ENCODE results near the gene STEAP1B.
"Not testable (repeated sequence)": the region's sequence is repeated elsewhere in the genome, so short reads cannot be mapped to it uniquely, and the experiment has no call there.

The STEAP1B gene

DNA sequence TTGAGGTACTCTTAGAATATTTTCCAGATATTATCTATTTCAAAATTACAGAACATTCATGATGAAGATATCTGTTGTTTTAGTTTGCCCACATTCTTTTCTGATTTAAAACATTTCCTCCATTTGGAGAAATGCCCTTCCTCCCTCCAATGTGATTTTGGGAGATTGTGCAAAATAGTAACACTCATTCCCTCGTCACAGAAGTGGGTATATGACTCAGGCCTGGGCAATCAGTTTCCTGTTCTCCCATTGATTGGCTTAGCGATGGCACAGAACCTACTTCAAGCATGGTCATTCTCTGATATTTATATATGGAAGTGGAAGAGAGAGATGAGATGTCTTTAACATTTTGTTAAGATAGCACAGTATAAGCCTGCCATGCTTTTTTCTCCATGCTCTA, 3.1 kb downstream of the STEAP1B start:
- not testable (repeated sequence) for DNase-seq (ENCODE audit: low read depth, low spot score)

DNA sequence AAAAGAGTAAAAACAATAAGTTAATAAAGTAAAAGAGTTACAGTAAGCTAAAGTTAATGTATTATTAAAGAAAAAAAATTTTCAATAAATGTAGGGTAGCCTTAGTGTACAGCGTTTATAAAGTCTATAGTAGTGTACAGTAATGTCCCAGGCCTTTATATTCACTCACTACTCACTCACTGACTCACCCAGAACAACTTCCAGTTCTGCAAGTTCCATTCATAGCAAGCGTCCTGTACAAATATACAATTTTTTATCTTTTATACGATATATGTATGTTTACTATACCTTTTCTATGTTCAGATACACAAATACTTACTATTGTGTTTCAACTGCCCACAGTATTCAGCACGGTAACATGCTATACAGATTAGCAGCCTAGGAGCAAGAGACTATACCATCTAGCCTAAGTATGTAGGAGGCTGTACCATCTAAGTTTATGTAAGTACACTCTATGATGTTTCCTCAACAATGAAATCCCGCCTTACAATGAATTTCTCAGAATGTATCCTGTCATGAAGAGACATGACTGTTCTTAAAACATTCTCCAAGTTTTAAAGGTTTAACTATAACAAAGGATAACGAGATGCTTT, 3.6 kb downstream of the STEAP1B start:
- DNase-seq (ENCODE audit: low read depth, low spot score), result not testable (repeated sequence)

DNA sequence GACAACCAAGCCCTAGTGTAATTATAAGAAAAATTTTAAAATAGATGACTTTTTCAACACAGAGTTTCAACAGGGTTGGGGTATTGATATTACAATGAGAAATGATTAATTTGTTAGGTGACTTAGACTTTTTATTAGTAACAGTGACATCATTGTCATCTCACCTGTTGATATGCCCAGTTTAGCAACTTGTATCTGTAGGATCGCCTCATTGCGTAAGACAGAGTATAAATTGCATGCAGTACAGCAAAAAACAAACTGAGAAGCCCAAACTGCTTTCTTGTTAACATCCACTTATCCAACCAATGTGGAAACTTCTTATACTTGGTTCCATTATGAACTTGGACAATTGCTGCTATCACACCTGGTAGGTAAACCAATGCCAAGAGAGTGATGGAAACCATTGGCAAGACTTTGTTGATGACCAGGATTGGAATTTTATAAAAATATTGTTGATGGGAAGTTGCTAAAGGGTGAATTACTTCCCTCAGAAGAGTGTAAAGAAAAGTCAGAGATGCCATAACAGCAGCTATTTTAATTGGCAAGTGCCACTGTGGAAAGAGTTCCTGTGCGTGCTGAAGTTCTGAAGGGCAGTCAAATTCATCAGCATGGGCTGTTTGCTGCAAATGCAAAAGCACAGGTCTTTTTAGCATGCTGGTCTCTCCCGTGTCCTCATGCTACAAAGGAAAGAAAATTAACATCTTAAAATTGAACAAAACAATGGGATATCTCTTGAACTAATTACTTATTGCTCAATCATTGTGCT, 6.6 kb downstream of the STEAP1B start:
- DNase-seq (ENCODE audit: low read depth, low spot score), result not testable (repeated sequence)

DNA sequence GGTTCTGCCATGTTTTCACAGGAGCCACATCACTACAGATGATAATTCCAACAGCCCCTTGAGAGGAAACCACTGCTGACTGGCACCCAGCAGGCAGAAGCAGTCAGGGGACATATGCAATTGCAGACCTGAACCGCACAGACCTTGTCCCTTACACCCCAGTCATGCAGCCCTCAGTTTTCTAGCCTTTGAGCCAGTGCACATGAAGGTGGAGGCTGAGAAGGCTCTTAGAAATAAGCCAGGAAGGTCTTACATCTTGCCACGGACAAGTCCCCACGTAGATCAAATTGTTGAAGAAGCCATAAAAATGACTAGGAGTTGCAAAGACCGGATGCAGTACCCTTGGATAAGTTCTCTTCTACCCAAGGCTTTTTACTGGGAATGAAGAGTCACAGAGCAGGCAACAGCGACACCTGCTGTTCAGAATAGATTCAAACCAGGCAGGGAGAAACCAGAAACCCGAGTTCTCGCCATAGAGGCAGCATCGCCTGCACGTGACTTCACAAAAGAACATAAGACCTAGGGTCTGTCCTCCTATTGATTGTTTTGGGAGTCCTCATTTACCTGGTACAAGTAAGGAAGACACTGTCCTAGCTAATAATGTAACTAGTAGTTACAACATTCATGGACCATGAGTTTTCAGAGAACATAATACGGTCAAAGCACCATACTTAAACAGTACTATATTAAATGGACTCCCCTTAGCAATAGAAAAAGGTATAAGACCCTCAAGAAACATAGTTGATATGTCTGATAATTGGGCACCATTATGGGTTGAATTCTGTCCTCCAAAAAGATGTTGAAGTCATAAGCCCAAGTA, 11.1 kb downstream of the STEAP1B start:
- peak; percentile 87 for DNase-seq (ENCODE audit: low read depth, low spot score)

DNA sequence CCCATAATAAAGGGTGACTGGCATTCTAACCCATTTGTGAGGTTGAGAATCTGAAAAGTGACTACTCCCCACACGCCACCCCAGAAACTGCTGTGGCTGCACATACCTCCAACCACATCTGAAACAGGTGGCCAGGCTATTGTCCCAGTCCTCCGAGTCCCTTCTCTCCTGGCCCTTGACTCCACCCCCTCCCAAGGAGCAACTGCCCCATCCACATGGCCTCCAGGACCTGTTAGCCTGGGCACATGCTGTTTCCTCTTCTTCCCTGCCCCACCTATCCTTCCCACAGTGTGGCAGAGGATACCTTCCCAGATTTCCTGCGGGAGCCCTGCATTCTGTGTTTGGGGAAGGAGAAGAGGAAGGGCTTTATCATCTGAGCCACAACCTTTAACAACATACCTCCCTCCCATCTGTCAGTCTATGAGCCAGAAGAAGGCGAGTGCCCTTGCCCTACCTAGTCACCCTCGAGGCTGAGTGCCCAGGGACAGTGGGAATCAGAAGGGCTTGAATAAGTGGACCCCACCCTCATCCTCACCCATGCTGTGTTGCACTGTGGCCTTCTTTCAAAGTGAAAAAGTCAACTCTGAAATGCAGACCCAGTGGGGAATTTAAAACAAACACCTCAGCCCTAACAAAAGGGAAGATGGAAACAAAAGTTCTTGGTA, 11.9 kb downstream of the STEAP1B start:
- no peak for DNase-seq (ENCODE audit: low read depth, low spot score)

DNA sequence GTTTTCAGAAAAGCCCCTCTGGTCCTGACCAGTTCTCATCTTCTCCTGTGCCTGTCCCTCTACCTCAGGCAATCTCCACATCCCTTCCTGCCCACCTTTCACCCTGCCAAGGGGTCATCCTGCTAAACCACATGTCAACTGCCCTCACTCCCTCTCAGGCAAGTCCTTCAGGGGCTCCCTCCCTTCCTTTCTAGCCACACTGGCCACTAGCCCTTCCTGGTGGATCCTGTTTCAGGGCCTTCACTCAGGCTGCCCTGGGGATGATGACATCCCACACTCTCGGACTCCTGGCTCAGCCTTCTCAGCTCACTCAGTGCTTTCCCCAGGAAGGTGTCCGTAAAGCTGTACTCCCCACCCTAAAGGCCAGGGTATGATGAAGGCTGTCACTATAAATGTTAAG, 13.4 kb downstream of the STEAP1B start:
- no peak for DNase-seq (ENCODE audit: low read depth, low spot score)

DNA sequence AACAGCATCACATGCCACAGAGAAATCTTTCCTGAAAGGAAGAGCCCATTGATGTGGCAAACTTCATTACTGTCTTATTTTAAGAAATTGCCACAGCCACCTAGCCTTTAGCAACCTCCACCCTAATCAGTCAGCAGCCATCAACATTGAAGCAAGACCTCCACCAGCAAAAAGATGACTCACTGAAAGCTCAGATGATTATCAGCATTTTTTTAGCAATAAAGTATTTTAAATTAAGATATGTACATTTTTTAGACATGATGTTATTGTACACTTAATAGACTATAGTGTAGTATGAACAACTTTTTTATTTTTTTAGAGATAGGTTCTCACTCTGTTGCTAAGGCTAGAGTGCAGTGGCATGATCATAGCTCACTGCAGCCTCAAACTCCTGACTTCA, 14.8 kb downstream of the STEAP1B start:
- DNase-seq (ENCODE audit: low read depth, low spot score), result no peak

DNA sequence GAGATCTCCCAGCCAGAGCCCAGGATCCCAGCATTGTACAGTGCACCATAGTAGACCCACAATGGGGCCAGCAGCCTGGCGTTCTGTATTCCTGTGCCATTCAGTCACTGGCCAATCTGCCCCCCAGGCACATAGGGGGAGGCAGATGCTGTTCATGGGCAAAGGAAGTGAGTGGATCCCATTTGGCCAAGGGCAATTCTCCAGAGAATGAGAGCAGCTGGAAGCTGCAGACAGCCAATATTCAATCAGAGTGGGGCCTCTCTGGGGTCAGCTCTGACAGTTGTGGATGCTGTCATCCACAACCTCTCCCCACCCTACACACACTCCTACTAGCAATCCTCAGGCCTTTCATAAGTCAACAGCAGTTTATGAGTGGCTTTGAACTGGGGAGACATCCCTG, 17.5 kb downstream of the STEAP1B start:
- no peak for DNase-seq (ENCODE audit: low read depth, low spot score)

DNA sequence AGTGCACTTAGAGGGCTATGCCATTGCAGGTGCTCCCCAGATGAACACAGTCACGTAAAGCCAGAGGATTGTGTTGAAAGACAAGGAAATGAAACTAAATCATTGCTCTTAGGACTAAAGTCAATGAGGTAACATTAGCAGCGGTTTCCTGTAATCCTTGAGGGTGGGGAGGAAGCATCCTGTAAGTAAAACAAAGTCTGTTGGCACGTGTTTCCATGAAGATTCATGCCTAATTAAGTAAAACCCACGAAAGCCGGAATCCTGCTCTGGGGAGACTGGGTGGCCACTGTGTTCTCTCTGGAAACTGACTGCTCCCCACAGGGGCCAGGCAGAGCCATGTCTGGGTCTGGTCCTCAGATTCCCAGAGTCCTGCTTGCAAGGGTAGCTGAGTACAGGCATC, 18.3 kb downstream of the STEAP1B start:
- no peak for DNase-seq (ENCODE audit: low read depth, low spot score)

DNA sequence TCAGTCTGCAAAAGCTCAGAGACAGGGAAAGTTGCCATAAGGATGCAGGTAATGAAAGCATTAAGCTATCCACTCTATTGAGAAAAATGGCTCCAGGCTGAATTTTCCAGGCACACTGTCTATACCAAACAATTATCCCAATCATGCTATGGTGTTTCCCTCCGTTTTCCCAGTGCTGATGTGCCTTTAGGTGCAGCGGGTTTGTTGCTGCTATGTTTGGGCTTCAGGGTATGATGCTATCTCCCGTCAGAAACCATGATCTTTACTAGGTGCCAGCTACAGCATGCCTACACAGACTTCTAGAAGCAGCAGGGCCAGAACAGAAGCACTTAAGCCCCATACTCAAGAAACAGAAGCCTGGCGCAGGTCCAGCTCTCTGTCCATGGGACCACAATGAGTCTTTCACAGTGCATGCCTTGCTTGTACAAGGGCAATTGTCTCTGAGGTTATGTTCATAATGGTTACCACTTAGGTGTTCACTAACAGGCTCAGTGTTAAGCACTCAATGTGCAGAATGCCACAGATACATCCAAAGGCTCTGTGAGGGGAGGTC, 19.4 kb downstream of the STEAP1B start:
- peak; percentile 9 for DNase-seq (ENCODE audit: low read depth, low spot score)

DNA sequence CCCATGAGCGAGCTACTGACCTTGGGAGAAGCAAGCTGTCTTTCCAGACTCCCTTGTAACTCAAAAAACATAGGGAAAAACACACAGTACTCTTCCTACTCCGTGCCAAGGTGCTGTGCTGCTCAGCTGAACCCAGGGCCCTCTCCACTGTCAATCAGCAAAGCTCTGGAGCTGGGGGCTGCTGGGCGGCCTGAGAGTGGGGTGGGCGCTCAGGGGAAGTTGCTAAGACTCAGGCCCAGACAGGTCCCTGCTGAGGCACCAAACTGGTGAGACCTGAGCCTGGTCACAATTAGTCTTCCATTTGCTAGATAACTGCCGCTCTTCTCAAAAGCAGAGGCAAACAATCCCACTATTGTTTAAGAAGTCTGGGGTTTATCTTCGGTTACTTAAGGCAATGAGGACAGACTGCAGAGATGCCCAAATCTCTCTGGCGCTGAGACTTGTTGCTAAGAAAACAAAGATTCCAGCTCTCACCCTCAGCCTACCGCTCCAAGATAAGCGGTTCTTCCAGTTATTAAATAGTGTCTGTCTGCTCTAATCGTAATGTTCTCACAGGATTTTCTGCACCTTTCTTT, 22.0 kb downstream of the STEAP1B start:
- no peak for DNase-seq (ENCODE audit: low read depth, low spot score)

DNA sequence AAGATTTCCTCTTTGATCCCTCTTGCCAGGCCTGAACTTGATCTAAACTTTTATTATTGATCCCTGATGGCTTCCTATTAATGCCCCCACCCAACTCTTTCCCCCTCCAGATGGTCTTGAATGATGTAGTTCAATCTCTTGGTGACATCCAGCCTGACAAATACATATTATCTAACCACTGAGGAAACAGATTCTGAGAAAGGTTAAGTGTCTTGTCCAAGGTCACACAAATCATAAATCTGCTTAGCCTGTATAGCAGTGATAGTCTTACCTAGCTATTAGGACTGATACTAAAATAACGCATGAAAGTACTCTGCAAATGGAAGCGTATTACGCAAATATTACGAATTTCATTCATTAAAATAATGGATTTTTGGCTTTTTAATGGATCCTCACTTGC, 22.7 kb downstream of the STEAP1B start:
- no peak for DNase-seq (ENCODE audit: low read depth, low spot score)

DNA sequence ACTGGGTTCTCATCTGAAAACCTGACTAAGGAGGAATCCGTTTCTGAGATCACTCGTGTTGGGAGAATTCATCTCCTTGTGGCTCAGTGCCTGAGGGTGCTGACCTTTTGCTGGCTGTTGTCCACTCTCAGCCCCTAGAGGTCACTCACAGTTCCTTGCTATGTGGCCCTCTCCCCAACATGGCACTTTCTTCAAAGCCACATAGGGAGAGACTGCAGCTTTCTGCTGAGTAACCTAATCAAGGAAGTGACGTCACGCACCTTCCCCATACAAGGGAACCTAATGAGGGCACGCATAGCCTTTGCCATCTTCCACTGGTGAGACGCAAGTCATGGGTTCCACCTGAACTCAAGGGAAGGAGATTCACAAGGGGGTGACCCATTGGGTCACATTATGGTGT, 23.2 kb downstream of the STEAP1B start:
- no peak for DNase-seq (ENCODE audit: low read depth, low spot score)

DNA sequence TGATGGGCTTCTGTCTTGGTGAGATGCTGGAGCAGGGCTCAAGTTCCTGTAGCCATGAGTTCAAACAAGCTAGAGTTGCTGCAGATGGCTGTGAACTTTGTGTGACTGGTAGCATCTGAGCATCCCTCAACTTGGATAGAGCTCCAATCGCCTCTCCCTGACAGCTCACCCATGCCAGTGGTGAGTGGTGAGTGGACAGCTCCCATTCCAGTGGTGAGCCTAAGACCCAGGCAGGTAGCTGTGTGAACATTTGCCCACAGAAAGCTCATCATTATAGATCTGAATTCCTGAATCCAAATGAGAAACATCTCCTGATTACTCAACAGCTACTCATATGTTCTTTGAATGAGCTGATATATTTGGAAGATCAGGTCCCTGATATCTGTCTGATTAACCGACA, 25.3 kb downstream of the STEAP1B start:
- DNase-seq (ENCODE audit: low read depth, low spot score), result no peak

DNA sequence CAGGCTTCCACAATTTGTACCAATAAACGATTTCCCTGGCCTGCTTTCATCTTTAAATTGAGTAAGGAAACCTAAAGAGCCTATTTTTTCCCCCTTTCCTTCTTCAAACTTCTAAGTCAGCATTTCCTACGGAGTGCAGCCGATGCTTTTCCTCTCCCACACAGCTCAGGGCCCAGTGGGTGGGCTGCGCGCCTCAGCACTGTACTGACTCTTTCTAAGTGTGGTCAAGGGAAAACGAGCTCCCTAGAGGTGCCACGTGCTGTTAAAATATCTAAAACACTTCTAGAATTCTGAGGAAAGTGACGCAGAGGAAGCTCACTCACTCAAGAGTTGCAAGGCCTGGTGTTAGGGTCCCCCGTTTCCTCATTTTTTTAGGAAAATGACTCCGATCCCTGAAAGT, 29.0 kb downstream of the STEAP1B start:
- DNase-seq (ENCODE audit: low read depth, low spot score), result no peak

DNA sequence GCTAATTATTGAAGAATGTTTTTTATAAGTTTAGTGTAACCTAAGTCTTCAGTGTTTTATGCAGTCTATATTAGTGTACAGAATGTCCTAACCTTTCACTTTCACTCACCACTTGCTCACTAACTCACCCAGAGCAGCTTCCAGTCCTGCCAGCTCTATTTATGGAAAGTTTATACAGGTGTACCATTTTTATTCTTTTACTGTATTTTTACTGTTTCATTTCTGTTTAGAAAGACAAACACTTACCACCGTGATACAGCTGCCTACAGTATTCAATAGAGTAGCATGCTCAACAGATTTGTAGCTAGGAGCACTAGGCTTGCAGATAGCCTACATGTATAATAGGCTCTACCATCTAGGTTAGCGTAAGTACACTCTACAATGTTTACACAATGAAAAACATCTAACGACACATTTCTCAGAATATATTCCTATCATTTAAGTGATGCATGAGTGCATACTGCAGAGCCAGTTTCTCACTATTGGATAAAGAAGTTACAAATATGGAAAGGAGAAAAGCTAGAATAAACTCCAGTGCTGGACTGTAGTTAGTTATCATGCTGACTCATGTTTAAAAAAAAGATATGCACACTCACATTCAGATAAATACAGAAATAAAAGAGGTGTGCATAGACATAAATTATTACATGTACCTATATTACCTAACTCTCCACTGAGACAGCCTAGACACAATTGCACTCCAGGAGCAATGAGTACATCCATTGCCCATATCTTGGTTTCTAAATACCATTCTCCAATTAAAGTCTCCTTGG, 30.4 kb downstream of the STEAP1B start:
- no peak for DNase-seq (ENCODE audit: low read depth, low spot score)

DNA sequence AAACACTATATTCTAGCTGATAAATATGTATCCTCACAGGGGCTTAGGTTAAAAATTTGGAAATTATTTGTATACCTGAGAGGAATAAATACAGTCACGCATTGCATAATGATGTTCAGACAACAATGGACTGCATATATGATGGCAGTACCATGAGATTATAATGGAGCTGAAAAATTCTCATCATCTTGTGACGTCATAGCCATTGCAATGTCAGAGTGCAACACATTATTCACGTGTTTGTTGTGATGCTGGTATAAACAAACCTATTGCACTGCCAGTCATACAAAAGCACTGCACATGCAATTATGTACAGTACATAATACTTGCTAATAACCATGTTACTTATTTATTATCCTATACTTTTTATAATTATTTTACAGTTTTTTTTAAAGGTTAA, 31.4 kb downstream of the STEAP1B start:
- no peak for DNase-seq (ENCODE audit: low read depth, low spot score)

DNA sequence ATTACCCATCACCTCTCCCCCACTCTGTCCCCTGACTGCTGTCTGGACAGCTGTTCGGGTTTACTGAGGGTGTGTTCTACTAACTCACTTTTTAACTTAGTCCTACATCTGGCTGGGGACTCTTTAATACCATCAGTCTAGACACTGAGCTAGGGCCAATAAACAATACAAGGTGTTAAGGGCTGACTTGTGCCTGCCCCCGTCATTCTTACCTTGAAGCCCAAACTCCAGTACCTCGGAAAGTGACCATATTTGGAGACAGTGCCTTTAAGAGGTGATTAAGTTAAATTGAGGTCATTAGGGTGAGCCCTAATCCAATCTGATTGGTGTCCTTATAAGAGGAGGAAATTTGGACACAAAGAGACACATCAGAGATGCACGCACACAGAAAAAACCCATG, 35.7 kb downstream of the STEAP1B start:
- DNase-seq (ENCODE audit: low read depth, low spot score), result peak; percentile 12

DNA sequence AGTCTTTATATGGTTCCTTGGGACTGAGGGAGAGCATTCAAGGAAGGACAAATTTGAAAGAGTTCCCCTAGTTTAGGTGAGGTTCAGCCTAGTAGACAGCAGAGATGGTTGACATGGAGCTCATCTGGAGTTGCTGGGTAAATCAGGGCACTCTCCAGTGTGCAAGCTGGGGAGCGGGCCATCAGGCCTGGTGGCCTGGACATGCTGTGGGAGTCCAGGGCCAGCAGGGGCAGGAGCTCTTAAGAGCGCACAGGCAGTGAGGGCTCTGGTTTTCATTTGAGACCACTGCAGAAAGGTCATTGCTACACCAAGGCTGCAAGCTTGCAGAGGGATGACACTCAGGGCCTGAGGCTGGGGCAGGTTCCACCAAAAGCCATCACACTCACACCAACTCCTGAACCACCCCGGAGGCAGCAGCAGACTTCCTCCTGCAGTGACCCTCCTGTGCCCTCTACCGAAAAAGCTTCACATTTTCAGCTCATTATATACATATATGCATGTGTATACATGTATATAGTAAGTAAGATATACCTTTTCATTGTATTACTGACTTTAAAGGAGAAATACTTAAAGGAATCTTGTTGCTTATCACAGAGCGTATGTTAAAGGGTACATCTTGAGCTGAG, 39.5 kb downstream of the STEAP1B start:
- DNase-seq (ENCODE audit: low read depth, low spot score), result no peak

DNA sequence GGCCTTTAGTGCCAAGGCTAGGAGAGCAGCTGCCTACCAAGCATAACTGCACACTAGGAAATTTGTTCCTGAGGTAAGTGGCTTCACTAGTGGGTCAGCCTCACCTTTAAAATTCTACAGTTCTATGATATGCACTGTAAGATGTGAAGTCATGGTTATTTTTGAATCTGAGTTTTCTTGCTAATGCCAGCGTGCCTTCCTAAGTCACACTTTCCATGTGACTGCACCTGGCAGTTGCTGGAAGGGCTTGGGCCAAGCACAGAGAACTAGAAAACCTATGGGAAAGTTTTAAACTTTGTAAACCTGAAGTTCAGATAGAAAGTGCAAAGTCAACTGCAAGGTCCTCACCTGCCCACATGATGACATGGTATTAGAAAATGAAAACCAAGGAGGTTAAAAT, 42.5 kb downstream of the STEAP1B start:
- no peak for DNase-seq (ENCODE audit: low read depth, low spot score)
